OCI-LY3 (cell line): ENCODE measurements around the gene MORC3.

Experiments
- CTCF ChIP-seq: fragments of 200-600, 300-600 bp; sonication (generic); IDR thresholded peaks from 2 replicates; pipeline ENCODE4 v1.5.1; 2014; ENCODE audit warnings: antibody characterized with exemption, low read length, low read depth
- EZH2phosphoT487 ChIP-seq: fragments of 200-600 bp; shearing (Covaris generic); IDR thresholded peaks from 2 replicates; pipeline ENCODE4 v1.6.1; 2018; ENCODE audit warnings: antibody characterized with exemption, mixed run types, low read depth

GRCh38 chr21:36384885-36385232 lies 64.9 kb downstream of the MORC3 start:
- TF ChIP-seq EZH2phosphoT487 (no peak), CTCF (no peak)
